Endodermal cell (in vitro differentiated cells): Measurements from ENCODE around the gene GRN. TPM values are rescaled to one million over a fixed set of nuclear protein-coding genes. Genes with fewer than 3 reads are reported as not detected.

Experiments
- DNase-seq: peaks from one replicate; pipeline ENCODE4 v3.0.0-alpha.2; 2017
- H3K27ac ChIP-seq: 2 replicates; pipeline ENCODE4 v1.5.1; 2013; ENCODE audit warnings: mild to moderate bottlenecking, low read depth, low read length, moderate library complexity
- H3K27me3 ChIP-seq: 2 replicates; pipeline ENCODE4 v1.6.1; 2013; ENCODE audit warnings: mild to moderate bottlenecking, low read length, moderate library complexity; ENCODE audit not compliant: insufficient read depth, control insufficient read depth, poor library complexity, severe bottlenecking
- H3K36me3 ChIP-seq: 2 replicates; pipeline ENCODE4 v1.7.0; 2013; ENCODE audit warnings: mild to moderate bottlenecking, low read length, moderate library complexity; ENCODE audit not compliant: control insufficient read depth, insufficient read depth
- H3K4me1 ChIP-seq: one replicate; pipeline ENCODE4 v1.7.0; 2013; ENCODE audit warnings: low read length; ENCODE audit not compliant: control insufficient read depth, insufficient read depth
- H3K4me3 ChIP-seq: 2 replicates; pipeline ENCODE4 v1.5.1; 2013; ENCODE audit warnings: mild to moderate bottlenecking, low read length, moderate library complexity
- H3K9ac ChIP-seq: 2 replicates; pipeline ENCODE4 v1.6.1; 2013; ENCODE audit warnings: mild to moderate bottlenecking, low read length, moderate library complexity; ENCODE audit not compliant: poor library complexity, severe bottlenecking; ENCODE audit errors: extremely low read depth
- H3K9me3 ChIP-seq: 2 replicates; pipeline ENCODE4 v1.6.1; 2013; ENCODE audit warnings: mild to moderate bottlenecking, low read length, moderate library complexity; ENCODE audit not compliant: control insufficient read depth
- H3K27ac Mint-ChIP-seq: 2 replicates; pipeline ENCODE4 v1.8.0; 2020; ENCODE audit warnings: mixed read lengths
- H3K27me3 Mint-ChIP-seq: 2 replicates; pipeline ENCODE4 v1.8.0; 2021; ENCODE audit warnings: mild to moderate bottlenecking, mixed read lengths; ENCODE audit not compliant: insufficient read depth
- H3K36me3 Mint-ChIP-seq: 2 replicates; pipeline ENCODE4 v1.8.0; 2020; ENCODE audit warnings: low read depth, mixed read lengths
- H3K4me1 Mint-ChIP-seq: 2 replicates; pipeline ENCODE4 v1.8.0; 2020; ENCODE audit warnings: mixed read lengths
- H3K4me3 Mint-ChIP-seq: 2 replicates; pipeline ENCODE4 v1.8.0; 2020; ENCODE audit warnings: mild to moderate bottlenecking, moderate library complexity, mixed read lengths
- H3K9me3 Mint-ChIP-seq: 2 replicates; pipeline ENCODE4 v1.8.0; 2020; ENCODE audit warnings: mild to moderate bottlenecking, mixed read lengths
- WGBS, 2 experiments: methylation state at CpG; one replicate each; pipeline versions ENCODE4 v1.1.5 to v1.1.7; 2013; ENCODE audit warnings: missing lambda C conversion rate in 2 of 2, mixed read lengths in 1 of 2; ENCODE audit not compliant: insufficient coverage in 1 of 2, insufficient read length in 1 of 2; 5-methylcytosine and 5-hydroxymethylcytosine counted together
- total RNA-seq, 2 donors: library from RNA; stranded (reverse); fragmentation: NEBNext Ultra II Directional in 1 of 2; extraction: Animal tissue kit (Norgen Biotek cat#: 25700) in 1 of 2; gene quantifications; 2 replicates in 1 of 2; 3 replicates in 1 of 2; pipeline ENCODE4 v1.2.1, GENCODE V29; 2021
- TF ChIP-seq, protein P1 (sequence below): fragments of 200-600 bp; sonication (generic); conservative IDR thresholded peaks from 2 replicates; pipeline ENCODE4 v1.5.0; 2021; ENCODE audit warnings: antibody characterized with exemption, mild to moderate bottlenecking

The GRN gene
- total RNA-seq, 2 donors from 2014 or later = 178 to 205 TPM

DNA sequence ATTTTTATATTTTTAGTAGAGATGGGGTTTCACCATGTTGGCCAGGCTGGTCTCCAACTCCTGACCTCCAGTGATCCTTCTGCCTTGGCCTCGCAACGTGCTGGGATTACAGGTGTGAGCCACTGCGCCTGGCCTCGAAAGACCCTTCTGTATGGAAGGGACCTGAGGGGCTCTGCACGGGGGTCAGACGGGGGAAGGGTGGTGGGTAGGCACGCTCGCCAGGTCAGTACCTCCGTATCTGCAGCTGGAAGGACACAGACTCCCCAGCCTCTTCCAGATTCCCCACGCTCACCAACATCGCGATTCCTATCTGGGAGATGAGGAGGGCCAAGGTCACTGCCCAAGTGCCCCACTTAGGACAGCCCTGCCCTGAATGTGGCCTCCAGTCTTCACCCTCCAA lies 31.7 kb downstream of the GRN start:
- Mint-ChIP-seq H3K36me3 (no peaks in the 10 kb centered on the region), H3K4me3 (no peak overlapping the region), H3K27ac (no peak overlapping the region), H3K27me3 (peaks cover 16% of the 10 kb centered on the region), H3K9me3 (no peaks in the 10 kb centered on the region), H3K4me1 (peaks cover 8% of the 10 kb centered on the region)
- no peak for DNase-seq
- Histone ChIP-seq H3K9me3 (no peaks in the 10 kb centered on the region), H3K4me1 (peaks cover 5% of the 10 kb centered on the region), H3K27me3 (no peaks in the 10 kb centered on the region), H3K36me3 (no peaks in the 10 kb centered on the region), H3K9ac (no peak overlapping the region), H3K4me3 (no peak overlapping the region), H3K27ac (no peak overlapping the region)
- TF ChIP-seq, protein P1, sequence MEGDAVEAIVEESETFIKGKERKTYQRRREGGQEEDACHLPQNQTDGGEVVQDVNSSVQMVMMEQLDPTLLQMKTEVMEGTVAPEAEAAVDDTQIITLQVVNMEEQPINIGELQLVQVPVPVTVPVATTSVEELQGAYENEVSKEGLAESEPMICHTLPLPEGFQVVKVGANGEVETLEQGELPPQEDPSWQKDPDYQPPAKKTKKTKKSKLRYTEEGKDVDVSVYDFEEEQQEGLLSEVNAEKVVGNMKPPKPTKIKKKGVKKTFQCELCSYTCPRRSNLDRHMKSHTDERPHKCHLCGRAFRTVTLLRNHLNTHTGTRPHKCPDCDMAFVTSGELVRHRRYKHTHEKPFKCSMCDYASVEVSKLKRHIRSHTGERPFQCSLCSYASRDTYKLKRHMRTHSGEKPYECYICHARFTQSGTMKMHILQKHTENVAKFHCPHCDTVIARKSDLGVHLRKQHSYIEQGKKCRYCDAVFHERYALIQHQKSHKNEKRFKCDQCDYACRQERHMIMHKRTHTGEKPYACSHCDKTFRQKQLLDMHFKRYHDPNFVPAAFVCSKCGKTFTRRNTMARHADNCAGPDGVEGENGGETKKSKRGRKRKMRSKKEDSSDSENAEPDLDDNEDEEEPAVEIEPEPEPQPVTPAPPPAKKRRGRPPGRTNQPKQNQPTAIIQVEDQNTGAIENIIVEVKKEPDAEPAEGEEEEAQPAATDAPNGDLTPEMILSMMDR = no peak
- WGBS, 2 experiments = 93 to 95% methylated on average over 9 to 12 of the region's 12 CpGs

DNA sequence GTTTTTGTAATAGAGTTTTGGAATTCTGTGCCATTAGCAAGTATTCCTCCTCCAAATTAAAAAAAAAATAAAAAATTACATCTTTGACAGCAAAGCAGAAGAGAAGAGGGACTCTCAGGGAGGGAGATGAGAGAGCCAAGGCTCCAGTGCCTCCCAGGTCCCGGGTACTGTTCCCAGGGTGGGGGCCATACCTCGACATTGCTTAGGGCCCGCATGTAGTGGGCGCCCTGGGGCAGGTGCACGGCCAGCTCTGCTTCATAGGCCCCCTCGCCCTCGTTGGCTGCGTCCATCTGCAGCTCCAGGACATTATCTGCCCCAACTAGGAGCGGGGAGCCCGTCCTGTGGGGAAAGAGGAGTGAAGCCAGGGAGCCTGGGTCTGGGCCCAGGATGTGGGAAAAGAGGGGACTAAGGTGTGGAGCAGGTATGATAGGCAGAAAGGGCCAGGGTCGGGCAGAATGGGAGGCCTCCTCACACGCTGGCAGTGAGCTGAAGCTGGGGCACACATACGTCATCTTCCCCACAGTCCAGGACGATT lies 33.1 kb downstream of the GRN start:
- 88 to 96% methylated on average over 6 to 14 of the region's 14 CpGs for WGBS, 2 experiments
- no peak overlapping the region for H3K9ac ChIP-seq
- Mint-ChIP-seq H3K4me3 (no peak overlapping the region), H3K27me3 (peaks cover 27% of the 10 kb centered on the region), H3K36me3 (no peaks in the 10 kb centered on the region), H3K9me3 (no peaks in the 10 kb centered on the region), H3K27ac (no peak overlapping the region), H3K4me1 (peaks cover 12% of the 10 kb centered on the region)
- no peaks in the 10 kb centered on the region for H3K27me3 ChIP-seq
- no peak overlapping the region for H3K27ac ChIP-seq
- no peak overlapping the region for H3K4me3 ChIP-seq
- DNase-seq = no peak
- no peaks in the 10 kb centered on the region for H3K36me3 ChIP-seq
- H3K4me1 ChIP-seq = peaks cover 6% of the 10 kb centered on the region
- no peaks in the 10 kb centered on the region for H3K9me3 ChIP-seq
- TF ChIP-seq, protein P1 = no peak

DNA sequence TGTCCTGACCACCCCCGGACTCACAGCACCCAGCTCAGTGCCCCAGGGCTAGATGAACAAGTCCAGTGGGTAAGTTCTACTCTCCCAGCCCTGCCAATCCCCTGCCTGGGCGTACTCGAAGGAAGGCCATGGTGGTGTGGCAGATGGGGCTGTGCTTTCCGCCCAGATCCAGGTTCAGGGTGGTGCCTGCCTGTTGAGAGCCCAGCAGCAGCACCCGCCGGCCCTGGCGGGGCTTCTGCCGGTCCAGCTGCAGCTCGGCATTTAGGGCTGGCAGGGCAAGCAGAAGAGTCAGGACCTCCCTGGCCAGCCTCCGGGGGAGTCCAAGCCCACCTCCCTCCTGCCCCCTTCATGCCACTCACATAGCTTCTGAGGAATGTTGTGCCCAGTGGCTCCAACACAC lies 34.8 kb downstream of the GRN start:
- Histone ChIP-seq H3K27ac (no peak overlapping the region), H3K36me3 (no peaks in the 10 kb centered on the region), H3K27me3 (peaks cover 14% of the 10 kb centered on the region), H3K4me1 (peaks cover 7% of the 10 kb centered on the region), H3K9me3 (no peaks in the 10 kb centered on the region), H3K9ac (no peak overlapping the region), H3K4me3 (no peak overlapping the region)
- 95 to 97% methylated on average over 8 to 10 of the region's 10 CpGs for WGBS, 2 experiments
- H3K4me3 Mint-ChIP-seq = no peak overlapping the region
- H3K36me3 Mint-ChIP-seq = no peaks in the 10 kb centered on the region
- H3K27me3 Mint-ChIP-seq = peaks cover 41% of the 10 kb centered on the region
- peaks cover 15% of the 10 kb centered on the region for H3K4me1 Mint-ChIP-seq
- DNase-seq = no peak
- TF ChIP-seq, protein P1 = no peak
- H3K9me3 Mint-ChIP-seq = no peaks in the 10 kb centered on the region
- no peak overlapping the region for H3K27ac Mint-ChIP-seq
